SK-N-SH treated with all-trans-retinoic acid at 6 μM for 48 hours (cell line): ENCODE measurements around the gene LARGE1.

Experiments
- CREB5 ChIP-seq: fragments of 250-450 bp; sonication (Bioruptor Pico); IDR thresholded peaks from 2 replicates; pipeline ENCODE4 v1.5.1; 2020; ENCODE audit warnings: low read depth, mild to moderate bottlenecking, moderate library complexity
- PATZ1 ChIP-seq: fragments of 250-450 bp; sonication (Bioruptor Pico); IDR thresholded peaks from 2 replicates; pipeline ENCODE4 v1.8.0; 2020; ENCODE audit warnings: mild to moderate bottlenecking, moderate library complexity, borderline replicate concordance
- POU6F1 ChIP-seq: fragments of 250-450 bp; sonication (Bioruptor Pico); IDR thresholded peaks from 2 replicates; pipeline ENCODE4 v1.8.0; 2021; ENCODE audit warnings: low read depth, mild to moderate bottlenecking, moderate library complexity, borderline replicate concordance
- TOX ChIP-seq: fragments of 250-450 bp; sonication (Bioruptor Pico); IDR thresholded peaks from 2 replicates; pipeline ENCODE4 v1.8.0; 2021; ENCODE audit warnings: mild to moderate bottlenecking, moderate library complexity, borderline replicate concordance
- TSHZ2 ChIP-seq: fragments of 250-450 bp; sonication (Bioruptor Pico); IDR thresholded peaks from 2 replicates; pipeline ENCODE4 v1.5.0; 2020; ENCODE audit warnings: mild to moderate bottlenecking, moderate library complexity
- ZFP30 ChIP-seq: fragments of 450-650 bp; formaldehyde crosslinking; IDR thresholded peaks from 2 replicates; pipeline ENCODE4 v1.5.0; 2022; ENCODE audit warnings: mild to moderate bottlenecking, moderate library complexity

- TF ChIP-seq CREB5 (CRISPR knock-in tag) (no peak), POU6F1 (CRISPR knock-in tag) (no peak), TOX (no peak), ZFP30 (no peak), TSHZ2 (CRISPR knock-in tag) (no peak), PATZ1 (CRISPR knock-in tag) (no peak)
These were observed 45.0 kb downstream of the LARGE1 start for GRCh38 chr22:33875316-33875715.
